HG02763 (cell line): ENCODE data around the gene TBX10.
"Not testable (repeated sequence)": the region's sequence is repeated elsewhere in the genome, so short reads cannot be mapped to it uniquely, and the experiment has no call there.

Experiments used
- ATAC-seq: cut with Tn5 transposase; IDR thresholded peaks from one replicate; pipeline ENCODE4 v1.9.1; 2021; ENCODE audit warnings: mild to moderate bottlenecking, moderate library complexity; ENCODE audit not compliant: unreplicated experiment

The TBX10 gene

GRCh38 chr11:67664696-67665540 is 25.4 kb upstream of the TBX10 start:
- no peak for ATAC-seq

- ATAC-seq: no peak
Measured at GRCh38 chr11:67664213-67664585, 24.6 kb upstream of the TBX10 start.

DNA sequence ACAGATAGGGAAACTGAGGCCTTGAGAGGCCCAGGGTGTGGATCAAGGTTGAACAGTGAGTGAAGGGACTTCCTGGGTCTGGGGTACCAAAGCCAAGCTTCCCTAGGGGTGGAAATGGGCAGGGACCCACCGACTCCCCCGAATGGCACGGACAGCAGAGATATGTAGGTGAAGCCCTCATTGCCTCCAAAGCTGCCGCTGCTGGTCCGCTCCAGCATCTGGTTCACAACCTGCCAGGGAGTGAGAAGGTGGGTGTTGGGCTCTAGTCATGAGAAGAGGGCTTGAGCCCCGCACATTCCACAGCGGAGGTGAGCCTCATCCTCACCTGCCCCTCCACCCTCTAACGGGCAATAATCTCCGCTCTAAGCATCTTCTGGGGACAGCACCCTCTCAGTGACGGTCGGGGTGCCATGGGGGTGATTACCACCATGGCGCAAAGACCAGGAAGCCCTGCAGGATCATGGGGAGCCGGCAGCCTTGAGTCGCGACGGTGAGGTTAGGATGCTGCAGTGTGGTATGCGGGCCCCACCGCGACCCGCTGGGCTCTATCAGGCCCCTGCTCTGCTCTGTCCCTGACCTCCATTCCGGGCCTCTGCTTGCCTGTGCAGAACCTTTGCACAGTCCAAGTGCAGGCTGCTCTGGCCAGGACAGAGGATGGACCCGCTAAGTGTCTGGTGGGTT is 24.1 kb upstream of the TBX10 start:
- ATAC-seq: no peak

- no peak for ATAC-seq
Measured at GRCh38 chr11:67662835-67663531, 23.4 kb upstream of the TBX10 start.

GRCh38 chr11:67662142-67662834 is 22.7 kb upstream of the TBX10 start:
- no peak for ATAC-seq

DNA sequence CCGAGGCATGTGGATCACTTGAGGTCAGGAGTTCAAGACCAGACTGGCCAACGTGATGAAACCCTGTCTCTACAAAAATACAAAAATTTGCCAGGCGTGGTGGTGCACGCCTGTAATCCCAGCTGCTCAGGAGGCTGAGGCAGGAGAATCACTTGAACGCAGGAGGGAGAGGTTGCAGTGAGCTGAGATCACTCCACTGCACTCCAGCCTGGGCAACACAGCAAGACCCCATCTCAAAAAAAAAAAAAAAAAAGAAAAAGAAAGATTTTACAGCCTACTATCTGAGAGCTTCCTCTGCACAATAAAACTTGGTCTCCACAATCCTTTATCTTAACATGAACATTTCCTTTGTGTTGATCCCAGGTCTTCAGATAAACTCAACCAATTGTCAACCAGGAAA is 21.2 kb upstream of the TBX10 start:
- not testable (repeated sequence) for ATAC-seq

DNA sequence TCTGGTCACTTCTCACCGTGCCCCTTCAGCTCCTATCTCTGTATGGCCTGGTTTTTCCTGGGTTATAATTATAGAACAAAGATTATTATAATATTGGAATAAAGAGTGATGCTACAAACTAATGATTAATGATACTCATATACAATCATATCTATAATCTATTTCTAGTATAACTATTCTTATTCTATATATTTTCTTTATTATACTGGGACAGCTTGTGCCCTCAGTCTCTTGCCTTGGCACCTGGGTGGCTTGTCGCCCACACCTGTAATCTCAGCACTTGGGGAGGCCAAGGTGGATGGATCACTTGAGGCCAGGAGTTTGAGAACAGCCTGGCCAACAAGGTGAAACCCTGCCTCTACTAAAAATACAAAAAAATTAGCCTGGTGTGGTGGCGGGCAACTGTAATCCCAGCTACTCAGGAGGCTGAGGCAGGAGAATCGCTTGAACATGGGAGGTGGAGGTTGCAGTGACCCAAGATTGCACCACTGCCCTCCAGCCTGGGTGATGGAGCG is 20.1 kb upstream of the TBX10 start:
- ATAC-seq: not testable (repeated sequence)

GRCh38 chr11:67657300-67657699 is 17.7 kb upstream of the TBX10 start:
- ATAC-seq: no peak

DNA sequence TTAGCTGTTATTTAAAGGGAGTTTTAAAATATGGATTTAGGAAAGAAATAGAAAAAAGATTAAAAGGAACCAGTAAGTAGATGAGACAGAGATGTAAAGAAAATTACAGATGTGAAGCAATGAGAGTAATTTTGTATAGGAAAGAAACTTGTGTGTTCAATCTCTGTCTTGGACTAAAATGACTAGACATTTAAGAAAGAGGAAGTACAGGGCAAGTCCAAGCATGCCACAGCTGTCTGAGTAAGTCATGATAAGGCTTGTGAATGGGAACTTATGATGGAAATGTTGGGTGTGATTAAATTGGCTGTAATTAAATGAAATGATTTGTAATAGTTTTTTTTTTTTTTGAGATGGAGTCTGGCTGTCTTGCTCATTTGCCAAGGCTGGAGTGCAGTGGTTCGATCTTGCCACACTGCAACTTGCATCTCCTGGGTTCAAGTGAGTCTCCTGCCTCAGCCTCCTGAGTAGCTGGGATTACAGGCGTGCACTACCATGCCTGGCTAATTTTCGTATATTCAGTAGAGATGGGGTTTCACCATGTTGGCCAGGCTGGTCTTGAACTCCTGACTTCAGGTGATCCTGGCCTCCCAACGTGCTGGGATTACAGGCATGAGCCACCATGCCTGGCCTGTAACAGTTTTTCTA is 16.8 kb upstream of the TBX10 start:
- ATAC-seq: no peak

DNA sequence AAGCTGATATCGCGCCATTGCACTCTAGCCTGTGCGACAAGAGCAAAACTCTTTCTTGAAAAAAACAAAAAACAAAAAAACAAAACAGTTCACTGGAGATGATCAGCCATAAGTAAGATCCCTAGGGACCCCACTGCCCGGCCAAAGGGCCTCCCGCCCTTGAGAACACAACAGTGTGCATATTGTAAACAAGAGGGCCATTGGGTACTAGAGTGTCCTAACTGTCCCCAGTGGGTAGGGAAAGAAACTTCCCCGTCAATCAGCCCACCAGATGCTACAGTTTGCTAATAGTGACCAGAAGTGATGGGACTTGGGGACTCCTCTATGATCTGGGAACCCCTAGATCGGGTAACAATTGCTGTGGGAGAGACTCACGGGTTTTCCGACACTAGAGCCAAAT is 14.7 kb upstream of the TBX10 start:
- no peak for ATAC-seq

DNA sequence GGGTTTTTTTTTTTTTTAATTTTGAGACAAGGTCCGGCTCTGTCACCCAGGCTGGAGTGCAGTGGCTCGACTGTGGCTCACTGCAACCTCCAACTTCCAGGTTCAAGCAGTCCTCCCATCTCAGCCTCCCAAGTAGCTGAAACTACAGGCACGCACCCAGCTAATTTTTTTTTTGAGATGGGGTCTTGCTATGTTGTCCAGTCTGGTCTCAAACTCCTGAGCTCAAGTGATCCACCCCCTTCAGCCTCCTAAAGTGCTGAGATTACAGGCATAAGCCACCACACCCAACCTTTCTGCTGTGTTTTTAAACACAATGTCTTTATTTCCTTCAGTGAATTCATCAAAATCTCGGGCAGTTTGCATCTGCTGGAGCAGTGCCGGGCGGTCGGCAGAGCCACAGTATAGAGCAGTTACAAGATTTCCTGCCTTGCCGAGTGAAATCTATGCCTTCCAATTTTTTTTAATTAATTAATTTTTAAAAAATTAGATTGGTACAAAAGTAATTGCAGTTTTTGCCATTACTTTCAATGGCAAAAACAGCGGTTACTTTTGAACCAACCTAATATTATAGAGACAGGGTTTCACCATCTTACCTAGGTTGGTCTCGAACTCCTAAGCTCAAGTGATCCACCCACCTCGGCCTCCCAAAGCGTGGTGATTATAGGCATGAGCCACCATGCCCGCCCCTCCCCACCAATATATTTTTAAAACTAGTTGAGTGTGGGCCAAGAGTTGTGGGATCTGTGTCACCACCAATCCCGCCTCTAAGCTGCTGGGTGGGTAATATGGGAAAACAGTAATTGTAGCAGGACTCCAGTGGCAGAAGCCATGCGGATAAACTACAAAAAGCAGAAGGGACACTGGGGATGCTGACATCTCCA is 13.6 kb upstream of the TBX10 start:
- no peak for ATAC-seq

DNA sequence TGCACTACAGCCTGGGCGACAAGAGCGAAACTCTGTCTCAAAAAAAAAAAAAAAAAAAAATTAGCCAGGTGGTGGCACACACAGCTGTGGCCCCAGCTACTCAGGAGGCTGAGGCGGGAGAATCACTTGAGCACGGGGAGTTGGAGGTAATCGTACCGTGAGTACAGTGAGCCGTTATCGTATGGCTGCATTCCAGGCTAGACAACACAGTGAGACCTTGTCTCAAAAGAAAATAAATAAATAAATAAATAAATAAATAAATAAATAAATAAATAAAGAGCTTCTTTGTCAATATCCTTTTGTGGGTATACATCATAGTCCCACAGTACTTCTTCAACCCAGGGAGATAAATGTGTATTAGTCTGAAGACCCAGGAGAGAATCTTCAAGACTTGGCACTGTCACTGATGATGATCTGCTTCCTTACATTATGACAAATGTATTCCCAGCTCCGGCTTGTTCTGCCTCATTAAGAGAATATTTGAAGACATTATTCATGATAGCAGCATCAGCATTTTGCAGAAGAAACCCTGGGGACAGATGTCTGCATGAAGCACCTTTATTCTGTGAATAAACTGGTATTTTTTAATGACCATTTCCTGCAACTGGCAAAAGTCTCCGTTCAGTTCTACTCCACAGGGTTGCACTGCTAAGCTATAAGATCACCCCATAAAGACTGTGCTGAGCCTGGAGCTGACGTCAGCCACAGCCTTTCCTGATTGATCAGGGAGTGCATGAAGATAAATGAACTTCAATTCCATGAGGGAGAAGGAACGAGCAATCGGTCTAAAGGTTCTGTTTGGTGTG is 12.6 kb upstream of the TBX10 start:
- no peak for ATAC-seq

DNA sequence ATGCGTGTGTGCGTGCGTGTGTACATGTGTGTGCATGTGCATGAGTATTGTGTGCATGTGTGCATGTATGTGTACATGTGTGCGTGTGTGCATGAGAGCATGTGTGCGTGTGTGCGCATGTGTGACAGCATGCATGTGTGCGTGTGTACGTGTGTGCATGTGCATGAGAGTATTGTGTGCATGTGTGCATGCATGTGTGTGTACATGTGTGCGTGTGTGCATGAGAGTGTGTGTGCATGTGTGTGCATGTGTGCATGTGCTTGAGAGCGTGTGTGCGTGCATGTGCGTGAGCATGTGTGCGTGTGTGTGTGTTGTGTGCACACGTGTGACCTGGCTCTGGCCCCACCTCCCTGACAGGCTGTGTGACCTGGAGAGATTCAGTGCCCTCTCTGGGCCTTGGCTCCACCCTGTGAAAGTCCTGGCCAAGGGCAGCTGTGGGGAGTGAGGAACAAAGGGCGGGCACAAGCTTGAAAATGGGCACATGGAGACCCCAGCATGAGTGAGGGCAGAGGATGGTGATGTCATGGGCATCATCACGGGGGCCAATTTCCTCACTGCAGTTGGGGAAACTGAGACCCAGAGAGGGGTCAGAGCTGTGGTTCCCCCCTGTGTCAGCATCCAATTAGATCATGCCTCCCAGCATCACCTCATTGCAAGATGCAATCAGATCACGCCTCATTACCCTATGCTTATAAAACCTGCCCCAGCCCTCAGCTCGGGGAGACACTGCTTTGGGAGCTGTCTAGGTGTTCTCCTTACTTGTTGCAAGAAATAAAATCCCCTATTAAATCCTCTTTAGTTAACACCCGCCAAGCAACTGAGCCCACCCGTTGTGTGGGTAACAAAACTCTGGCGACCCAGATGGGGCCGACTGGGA is 10.3 kb upstream of the TBX10 start:
- no peak for ATAC-seq

DNA sequence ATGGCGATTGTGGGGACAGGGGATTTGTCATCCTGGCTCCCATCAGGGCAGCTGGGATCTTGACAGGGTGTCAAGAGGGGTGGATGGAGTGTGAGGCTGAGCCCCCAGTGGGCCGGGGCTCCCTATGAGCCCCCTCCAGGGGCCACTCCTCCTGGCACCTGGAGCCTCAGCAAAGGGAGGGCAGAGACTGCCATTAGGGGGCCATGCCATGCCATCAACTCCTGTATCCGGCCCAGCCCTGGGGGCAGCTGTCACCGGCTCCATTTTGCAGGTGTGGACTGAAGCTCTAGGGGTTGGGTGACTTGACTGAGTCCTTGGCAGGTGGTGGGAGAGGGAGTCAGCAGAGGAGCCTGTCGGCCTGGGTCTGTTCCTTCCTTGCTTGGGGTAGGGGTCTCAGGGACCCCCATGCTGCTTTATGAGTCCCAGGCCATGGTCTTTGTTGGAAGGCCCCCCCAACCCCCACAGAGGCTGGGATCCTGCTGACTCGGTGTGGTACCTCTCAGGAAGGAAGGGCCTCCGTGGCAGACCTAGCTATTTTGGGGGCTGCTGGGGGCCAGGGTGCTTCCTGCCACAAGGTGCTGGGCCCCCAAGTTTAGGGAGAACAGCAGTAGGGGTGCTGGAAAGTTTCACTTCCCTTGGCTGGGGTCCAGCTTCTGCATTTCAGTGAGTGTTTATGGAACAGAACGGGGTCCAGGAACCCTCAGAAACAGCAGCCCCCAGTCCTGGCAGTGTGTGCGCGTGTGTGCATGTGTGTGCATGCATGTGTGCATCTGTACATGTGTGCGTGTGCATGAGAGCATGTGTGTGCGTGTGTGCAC is 9.4 kb upstream of the TBX10 start:
- ATAC-seq: no peak

GRCh38 chr11:67648140-67648795 is 8.7 kb upstream of the TBX10 start:
- ATAC-seq: no peak

DNA sequence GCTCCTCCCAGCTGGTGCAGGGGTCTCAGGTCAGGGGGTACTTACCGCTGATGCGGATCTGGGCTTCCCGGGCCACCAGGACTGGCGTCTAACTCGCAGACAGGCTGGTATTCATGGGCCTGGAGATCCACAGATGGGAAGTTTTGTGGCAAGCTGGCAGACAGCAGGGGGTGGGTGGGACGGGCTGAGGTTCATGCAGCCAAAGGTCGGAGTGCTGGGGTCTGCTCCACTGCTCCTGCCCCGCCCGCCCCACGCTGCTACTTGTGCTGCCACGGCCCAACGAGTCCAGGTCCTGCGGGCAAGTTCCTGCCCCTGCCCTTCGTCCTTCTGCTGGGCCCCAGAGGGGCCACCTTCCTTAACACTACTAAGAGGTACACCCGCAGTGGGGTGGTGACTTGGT is 7.9 kb upstream of the TBX10 start:
- ATAC-seq: no peak
